SKM-1 (cell line): Measurements from ENCODE around the gene SACM1L.
"Not testable (repeated sequence)": the region's sequence is repeated elsewhere in the genome, so short reads cannot be mapped to it uniquely, and the experiment has no call there.

Experiments
- DNase-seq: peaks from one replicate; lab custom pipeline; 2025; ENCODE audit not compliant: unreplicated experiment; lab: John Stamatoyannopoulos, UW

SACM1L gene

DNA sequence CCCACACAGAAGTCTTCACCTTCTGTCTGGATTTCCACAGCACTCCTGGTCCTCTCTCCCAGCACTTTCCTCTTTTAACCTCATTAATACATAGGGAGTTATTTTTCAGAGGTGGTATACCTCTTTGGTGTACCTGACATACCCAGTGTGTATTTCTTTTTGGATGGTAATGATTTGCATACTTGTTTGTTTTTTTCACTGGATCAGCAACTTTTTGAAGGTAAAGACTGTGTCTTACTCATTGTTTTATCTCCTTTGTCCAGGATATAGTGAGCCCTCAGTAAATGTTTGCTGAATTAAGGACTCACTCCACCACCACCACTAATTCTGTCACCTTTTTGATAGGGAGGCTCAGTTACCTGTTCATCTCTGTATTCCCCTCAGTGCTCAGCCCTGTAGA, 52.1 kb downstream of the SACM1L start:
- no peak for DNase-seq

DNA sequence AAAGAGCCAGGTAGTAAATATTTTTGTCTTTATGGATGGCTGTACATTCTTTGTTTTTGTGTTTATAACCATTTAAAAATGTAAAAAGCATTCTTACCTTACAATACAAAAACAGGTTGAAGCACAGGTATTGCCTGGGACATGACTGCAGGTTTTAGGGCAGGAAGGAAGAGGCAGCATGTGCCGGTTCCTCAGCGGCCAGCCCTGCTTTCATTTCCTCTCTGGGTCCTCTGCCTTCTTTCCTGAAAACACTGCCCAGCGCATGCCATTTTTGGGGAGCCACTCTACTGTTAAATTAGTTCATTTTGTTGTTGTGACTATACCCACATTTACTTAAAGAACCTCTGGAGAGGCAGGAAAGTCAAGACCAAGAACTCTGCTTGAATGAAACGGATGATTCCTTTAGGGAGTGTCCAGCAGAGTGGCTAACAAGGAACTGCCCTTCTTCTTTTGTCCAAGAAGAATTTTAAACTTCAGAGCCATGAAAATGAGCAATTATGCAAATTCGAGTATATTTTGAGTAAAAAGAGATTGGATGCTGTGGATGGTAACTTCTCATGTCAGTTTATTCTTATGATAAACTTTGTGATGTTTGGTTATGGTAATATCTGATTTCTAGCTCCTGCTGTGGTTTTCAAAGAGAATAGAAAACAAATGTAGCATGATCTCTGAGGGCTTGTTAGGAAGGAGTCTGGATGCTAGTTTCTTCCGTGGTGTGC, 52.7 kb downstream of the SACM1L start:
- no peak for DNase-seq

DNA sequence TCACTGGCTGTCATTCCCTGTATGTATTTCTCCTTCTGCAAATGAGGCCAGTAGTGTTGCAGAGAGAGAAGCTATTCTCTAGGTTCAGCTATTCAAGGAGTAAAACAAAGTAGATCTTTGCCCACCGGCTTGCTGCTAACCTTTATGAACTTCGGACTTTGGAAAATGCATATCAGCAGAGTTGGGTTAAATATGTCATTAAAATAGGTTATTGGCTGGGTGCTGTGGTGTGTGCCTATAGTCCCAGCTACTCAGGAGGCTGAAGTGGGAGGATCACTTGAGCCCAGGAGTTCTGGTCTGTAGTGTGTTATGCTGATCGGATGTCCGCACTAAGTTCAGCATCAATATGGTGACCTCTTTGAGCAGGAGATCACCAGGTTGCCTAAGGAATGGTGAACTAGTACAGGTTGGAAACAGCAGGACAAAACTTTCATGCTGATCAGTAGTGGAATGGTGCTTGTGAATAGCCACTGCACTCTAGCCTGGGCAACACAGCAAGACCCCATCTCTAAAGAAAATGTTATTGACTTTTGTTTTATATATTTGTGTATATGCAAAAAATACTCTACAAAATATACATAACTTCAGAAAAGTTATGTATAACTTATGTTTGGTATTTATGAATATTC, 53.4 kb downstream of the SACM1L start:
- no peak for DNase-seq

DNA sequence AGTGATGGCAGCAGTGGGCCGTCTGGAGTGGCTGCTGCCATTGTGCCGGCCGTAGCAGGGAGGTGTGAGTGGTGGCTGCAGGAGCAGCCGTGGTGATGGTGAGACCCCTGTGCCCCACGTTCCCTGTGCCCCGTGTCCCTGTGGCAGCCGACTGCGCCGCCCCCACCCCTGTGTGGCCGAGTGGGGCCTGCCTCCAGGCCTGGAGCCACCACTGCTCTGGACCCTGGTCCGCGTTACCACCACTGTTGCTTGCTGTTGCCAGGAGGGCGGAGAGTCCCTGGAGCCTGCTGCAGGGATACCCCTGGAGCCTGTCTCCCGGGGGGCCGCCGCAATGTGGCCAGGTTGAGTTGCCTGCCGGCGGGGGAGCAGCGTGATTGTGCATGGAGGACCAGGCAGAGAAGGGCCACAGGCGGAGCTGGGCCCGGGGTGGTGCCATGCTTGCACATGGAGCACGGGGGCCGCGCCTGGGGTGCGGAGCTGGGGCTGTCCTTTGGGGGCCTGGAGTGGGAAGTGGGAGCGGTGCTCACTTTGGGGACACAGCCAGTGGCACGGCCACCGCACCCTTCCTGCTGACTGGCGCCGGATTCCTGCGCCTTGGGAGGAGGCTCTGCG, 57.1 kb downstream of the SACM1L start:
- DNase-seq, result no peak

DNA sequence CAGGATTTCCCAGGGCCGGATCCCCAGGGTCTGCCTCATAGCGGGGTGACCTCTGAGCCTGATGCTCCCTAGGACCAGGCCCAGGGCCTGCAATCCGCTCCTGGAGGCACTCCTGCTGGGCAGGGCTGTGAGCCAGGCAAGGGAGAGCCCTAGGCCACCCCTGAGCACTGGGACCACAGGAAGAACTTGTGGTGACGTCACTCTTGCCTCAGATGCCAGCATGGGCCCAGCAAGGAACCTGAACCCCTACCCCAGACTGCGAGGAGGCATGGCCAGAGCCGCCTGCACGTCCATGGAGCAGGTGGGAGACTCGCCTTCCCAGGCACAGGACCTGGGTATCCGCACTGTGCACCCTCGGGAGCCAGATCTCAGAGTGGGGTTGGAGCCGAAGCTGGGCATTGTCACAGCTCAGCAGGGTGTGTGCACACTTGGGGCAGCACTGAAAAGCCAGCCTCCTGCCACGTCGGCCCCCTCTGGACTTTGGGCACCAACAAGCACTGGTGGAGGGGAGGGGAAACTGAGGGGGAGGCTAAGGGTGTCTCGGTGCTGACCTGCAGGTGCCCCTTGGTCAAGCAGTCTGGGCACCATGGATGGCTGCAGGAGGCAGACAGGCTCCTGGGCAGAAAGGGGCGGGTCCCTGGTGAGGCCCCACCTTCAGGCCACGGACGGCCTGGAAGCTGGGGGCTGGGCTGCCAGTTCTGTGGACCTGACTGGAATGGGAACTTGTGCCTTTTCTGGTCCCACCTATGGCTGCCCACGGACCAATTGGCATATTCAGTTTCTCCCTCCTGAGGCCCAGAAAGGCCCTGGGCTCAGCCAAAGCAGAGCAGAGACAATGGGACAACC, 57.8 kb downstream of the SACM1L start:
- no peak for DNase-seq

DNA sequence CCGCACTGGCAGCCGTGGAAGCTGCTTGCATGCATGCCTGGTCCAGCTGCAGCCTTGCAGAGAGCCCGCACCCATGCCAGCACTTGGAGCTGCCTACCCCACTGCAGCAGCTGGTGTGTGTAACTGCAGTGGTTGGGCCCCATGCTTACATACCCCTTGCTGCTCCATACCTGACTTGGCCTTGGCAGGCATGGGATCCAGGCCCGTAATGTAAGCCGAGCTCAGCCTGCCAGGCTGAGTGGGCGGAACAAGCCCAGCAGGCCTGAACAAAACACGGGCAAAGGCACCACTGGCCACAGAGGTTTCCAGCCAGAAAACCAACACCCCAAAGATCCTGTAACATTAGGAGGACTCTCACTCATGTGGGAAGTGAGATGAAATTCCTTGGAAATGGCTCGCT, 58.9 kb downstream of the SACM1L start:
- no peak for DNase-seq

DNA sequence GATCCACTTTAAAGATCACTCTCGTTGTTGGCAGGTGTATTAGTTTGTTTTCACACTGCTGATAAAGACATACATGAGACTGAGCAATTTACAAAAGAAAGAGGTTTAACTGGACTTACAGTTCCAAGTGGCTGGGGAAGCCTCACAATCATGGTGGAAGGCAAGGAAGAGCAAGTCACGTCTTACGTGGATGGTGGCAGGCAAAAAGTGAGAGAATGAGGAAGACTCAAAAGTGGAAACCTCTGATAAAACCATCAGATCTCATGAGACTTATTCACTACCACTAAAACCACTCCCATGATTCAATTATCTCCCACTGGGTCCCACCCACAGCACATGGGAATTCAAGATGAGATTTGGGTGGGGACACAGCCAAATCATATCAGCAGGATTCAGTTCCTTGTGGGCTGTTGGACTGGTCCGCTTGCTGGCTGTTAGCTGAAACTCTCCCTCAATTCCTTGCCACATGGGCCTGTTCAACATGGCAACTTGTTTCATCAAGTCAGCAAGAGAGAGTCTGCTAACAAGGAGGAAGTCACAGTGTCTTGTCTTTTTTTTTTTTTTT, 59.9 kb downstream of the SACM1L start:
- not testable (repeated sequence) for DNase-seq

DNA sequence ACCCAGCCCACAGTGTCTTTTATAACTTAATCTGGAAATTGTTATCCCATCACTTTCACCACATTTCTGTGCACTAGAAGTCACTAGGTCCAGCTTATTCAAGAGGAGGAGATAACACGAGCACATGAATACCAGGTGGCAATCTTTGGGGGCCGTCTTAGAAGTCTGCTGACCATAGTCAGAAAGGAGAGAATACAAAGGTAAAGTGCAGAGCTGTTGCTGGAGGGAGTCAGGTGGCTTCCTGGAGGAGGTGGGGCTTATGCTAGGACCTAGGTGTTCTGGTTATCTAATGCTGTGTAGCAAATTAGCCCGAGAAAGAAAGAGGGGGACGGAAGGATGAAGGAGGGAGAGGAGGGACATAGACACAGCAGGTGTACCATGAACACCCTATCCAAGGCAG, 60.7 kb downstream of the SACM1L start:
- no peak for DNase-seq

DNA sequence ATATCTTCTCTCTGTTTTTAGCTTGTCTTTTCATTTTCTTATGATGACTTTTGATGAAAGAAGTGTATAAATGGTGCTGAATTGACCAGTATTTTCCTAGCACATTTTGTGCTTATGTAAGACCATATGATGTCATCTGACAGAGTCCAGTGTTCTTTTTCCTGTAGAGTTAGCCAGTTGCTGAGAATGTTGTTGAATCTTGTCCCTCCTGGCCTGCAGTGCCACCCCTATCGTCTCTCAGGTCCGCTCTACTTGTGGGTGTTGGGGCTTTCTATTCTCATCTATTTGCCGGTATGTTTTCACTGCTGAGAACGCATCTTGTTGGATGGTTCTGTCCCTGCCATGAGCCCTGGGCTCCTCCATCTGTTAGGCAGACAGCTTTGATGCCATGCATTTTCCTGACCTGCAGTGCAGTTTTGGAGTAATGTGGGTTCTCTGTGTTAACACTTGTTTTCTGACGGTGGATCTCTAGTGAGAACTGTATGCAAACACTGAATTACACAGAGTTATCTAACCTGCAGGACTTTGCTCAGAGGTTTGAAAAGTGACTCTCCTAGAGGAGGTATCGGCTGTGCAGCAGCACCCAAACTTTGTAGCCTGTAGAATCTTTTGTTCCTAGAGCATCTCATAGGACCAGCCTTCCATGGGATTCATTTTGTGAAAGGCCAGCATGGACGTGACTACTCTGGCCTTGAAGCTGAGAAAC, 62.5 kb downstream of the SACM1L start:
- DNase-seq, result no peak

DNA sequence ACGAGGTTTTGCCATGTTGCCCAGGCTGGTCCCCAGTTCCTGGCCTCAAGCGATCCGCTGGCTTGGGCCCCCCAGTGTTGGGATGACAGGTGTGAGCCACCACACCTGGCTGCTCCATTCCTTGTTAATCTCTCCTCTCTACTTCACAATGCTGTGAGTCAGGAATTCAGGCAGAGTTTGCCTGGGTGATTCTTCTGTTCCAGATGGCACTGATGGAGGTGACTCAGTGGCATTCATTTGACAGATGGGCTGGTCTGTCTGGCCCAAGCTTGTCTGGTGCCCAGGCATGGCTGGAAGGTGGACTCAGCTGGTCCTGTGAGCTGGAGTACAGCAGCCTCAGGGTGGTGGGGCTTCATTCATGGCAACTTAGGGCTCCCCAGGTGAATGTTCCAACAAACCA, 63.9 kb downstream of the SACM1L start:
- DNase-seq, result no peak

DNA sequence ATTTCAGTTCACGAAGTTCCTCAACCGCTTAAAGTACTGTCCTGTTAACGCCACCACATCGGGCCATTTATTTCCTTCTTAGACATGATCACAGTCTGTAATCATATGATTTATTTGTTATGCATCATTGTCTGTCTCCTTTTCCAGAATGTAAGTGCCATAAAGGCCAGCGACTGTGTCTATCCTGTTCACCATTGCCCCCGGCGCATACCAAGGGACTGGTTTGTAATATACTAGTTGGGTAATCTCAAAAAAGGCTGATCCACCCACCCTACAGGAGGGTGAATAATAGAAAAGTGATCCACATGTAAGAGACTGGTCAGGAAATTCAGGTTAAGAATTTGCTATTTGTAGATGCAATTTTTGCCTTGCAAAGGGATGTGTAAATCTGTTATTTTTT, 65.3 kb downstream of the SACM1L start:
- DNase-seq, result no peak

DNA sequence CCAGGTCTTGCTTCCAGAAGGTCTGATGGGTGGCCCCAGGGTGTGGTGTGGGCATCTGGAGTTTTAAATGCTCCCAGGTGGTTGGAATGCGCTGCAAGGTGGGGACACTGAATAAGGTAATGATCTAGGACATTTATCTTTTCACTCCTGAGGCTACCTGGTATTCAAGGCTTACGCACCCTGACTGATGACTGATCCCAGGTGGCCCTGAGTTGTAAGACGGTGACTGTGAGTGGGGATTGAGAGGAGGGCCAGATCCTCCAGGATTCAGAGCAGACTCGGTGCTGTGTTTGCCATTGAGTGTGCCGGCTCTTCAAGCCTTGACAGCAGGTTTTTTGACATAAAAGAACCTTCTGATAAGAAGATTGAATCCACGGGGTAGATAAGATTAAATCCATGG, 66.9 kb downstream of the SACM1L start:
- DNase-seq, result no peak

DNA sequence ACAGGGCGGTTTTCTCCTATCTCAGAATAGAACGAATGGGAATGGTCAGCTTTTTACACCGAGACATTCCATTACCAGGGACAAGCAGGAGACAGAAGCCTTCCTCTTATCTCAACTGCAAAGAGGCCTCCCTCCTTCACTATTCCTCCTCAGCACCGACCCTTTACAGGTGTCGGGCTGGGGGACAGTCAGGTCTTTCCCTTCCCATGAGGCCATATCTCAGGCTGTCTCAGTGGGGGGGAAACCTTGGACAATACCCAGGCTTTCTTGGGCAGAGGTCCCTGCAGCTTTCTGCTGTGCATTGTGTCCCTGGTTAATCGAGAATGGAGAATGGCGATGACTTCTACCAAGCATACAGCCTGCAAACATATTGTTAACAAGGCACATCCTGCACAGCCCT, 67.9 kb downstream of the SACM1L start:
- DNase-seq, result not testable (repeated sequence)

DNA sequence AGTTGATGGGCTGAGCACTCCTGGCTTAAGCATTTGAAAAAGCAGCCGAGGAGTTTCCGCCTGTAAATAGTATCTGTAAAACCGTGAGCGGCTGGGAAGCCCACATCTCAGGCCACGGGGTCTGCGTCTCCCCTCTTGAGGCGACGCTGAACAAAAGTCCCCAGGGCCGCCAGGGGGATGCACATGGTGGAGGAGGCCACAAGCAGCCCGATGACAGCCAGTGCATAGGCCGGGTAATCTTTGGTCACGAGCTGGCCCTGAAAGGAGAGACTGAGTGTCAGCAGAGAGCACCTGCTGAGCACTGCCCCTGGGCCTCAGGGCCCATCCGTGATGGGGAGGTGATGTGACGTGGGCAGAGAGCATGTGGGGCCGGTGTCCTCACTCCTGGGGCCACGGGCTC, 69.7 kb downstream of the SACM1L start:
- DNase-seq, result no peak

DNA sequence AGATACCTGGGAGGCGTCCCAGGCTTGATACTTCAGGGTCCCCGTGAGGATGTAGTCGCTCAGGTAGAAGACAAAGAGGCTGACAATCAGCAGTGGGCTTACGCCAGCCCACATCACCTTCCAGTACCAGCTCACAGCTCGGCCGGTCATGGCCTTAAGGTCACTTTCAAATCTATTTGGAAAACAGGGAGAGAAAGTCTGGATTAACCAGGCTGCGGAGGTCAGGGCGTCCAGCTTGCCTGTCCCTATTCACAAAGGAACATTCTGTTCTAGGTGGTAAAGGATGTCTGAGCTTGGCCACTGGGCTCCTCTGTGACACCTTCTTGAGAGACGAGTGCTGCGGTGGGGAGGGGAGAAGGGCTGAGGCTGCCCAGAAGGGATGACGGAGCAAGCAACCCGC, 70.7 kb downstream of the SACM1L start:
- DNase-seq, result no peak

DNA sequence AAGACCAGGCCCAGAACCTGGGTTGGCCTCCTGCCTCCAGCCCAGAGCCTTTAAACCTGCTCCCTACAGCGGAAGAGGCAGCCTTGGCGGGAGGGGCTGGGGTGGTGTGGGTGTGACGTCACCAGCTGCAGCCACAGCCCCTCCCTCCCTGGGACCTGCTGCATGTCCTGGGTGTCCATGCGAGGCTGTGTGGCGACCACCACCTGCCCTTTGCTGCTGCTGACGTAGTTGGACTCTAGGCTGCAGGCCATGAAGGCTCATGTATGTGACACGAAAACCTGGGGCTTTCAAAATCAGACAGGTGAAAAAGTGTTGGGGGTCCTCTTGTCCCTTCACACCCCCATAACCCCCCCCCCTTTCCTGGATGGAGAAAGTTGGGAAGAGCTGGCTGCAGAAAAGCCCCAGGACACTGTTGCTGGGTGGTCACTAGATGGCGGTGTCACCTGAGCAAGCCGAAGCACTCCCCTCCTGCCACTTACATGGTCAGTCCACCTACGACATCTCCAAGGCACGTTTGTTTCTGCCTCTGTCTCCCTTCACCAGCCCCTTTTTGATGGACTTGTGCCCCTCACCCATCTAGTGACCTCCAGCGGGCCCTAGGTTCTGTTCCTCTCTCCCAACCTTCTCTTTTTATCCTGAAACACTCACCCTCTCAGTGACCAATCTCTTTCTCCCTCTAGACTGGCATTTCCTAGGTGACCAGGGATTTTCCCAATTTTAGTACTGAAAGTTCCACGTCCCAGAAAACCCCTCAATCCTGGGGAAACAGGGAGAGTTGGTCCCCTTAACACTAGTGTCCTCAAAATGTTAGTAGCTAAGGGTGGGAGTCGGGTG, 71.9 kb downstream of the SACM1L start:
- DNase-seq, result peak; percentile 46

DNA sequence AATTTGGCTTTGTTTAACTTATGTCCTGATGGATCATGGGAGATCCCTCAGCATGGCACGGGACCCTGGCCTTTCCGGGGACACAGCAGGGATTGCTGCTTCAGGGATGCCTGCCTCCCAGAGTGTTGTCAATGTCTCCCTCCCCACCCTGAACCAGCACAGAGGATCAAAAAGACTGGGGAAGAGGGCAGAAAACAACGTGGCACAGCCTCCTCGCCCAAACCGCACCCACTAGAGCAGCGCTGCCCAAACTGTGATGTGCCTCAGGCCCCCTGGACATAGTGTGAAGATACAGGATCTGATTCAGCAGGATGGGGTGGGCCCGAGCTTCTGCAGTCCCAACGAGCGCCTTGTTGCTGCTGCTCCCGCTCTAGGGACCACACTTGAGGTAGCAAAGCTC, 72.6 kb downstream of the SACM1L start:
- no peak for DNase-seq

DNA sequence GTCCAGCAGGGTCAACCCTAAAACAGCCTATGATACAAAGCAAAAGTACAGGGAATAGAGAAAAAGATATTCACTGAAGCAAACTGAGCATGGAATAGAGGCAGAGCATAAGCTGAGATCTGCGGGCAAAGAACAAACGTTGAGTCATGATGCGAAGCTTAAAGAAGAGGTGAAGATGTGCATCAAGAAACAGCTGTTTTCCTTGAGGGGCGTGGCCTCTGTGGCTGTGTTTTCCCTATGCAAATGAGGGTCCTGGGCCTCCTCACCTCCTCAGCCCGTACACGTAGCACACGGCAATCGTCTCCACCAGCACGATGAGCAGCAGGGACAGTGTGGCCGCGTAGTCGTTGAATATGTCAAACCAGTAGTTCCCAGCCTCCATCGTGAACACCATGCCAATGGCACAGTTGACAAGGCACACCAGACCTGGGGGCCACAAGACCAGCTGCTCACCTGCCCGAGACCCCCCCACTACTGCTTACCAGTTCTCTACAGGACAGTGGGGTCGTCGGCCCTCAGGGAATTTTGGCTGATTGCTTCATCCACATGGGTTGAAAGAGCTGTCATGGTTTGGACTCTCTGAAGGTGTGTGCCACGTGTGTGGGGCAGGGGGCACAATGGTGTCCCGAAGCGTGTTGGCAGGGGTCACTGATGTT, 73.6 kb downstream of the SACM1L start:
- no peak for DNase-seq

DNA sequence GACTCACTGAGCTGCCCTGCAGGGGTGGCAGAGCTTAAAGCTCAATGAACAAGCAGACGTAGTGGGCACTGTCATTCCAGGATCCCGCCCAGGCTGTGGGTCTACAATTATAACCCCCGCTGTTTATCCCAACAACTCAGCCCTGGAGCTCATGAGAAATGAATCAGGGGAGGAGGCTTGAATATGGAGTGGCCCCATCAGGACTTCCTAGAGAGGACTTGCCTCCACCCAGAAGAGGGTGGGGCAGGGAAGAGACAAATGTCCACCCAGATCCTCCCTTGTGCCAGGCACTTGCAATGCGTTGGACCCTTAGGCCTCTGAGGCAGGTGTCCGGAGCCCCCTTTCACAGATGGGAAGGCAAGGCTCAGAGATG, 74.1 kb downstream of the SACM1L start:
- no peak for DNase-seq
